ENCODE results near the gene PPIF.

GRCh38 chr10:79378383-79378646 lies 31.0 kb downstream of the PPIF start:
- no peak for TF ChIP-seq REST (IDR thresholded peaks at IDR 0.05; ENCODE audit: insufficient read depth in 1 of 2, low read depth in 2 of 2, low read length in 2 of 2)
- TF ChIP-seq POLR2AphosphoS5 (IDR thresholded peaks at IDR 0.05; ENCODE audit: low read depth, low read length), result no peak
